ENCODE results near the gene DENND4A. TPM values are rescaled to one million over a fixed set of nuclear protein-coding genes. Genes with fewer than 3 reads are reported as not detected.
A peak's percentile ranks its signal among the peaks of the same experiment; 100 is the strongest.

DENND4A gene
- total RNA-seq, 1 experiment from 2014 or later: 62.4 TPM

DNA sequence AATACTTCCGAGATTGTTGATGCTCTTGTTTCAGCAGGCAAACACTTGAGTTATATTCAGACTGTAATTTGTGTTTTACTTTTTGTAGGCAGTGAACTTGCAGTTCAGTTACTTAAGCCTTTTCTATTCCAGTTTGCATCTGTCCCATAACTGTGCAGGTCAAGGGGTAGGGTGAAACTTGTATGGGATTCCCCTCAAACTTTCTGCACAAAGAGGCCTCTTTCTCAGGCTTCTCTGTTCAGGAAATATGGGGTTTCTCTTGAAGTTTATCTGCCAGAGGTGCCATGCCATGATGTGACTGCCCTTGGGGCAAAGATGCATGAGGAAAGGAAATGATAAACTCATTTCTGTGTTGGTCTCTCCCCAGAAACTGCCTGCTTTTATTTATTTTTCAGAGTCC, 103.6 kb downstream of the DENND4A start:
- Histone ChIP-seq H3K4me1 (ENCODE audit: low read length) (no peaks in the 10 kb centered on the region), H4K20me1 (ENCODE audit: insufficient read depth, low read depth, low read length) (no peaks in the 10 kb centered on the region), H2AFZ (ENCODE audit: low read length) (no peak overlapping the region), H3K4me2 (ENCODE audit: low read depth, low read length, poor library complexity, severe bottlenecking) (no peak overlapping the region), H3K36me3 (ENCODE audit: insufficient read depth, low read length) (peaks cover 64% of the 10 kb centered on the region), H3K27me3 (ENCODE audit: low read length) (no peaks in the 10 kb centered on the region), H3K9ac (ENCODE audit: low read length) (no peak overlapping the region), H3K4me3 (ENCODE audit: low read length) (no peak overlapping the region), H3K9me2 (replicated peaks; ENCODE audit: insufficient read depth, low read length) (no peaks in the 10 kb centered on the region), H3K9me3 (ENCODE audit: low read length) (no peaks in the 10 kb centered on the region), H3K27ac (ENCODE audit: low read length) (no peak overlapping the region), H3K79me2 (ENCODE audit: low read length) (no peaks in the 10 kb centered on the region)
- no peak for DNase-seq

DNA sequence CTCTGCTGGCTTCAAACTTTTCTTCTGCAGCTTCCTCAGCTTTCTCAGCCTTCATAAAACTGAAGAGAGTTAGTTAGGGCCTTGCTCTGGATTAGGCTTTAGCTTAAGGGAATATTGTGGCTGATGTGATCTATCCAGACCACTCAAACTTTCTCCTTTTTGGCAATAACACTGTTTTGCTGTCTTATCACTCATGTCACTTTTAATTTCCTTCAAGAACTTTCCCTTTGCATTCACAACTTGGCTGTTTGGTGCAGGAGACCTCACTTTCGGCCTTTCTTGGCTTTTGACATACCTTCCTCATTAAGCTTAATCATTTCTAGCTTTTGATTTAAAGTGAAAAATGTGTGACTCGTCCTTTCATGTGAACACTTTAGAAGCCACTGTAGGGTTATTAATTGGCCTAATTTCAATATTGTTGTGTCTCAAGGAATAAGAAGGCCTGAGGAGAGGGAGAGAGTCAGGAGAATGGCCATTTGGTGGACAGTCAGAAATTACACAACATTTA, 109.6 kb downstream of the DENND4A start:
- Histone ChIP-seq H3K27ac (ENCODE audit: low read length) (no peak overlapping the region), H3K4me2 (ENCODE audit: low read depth, low read length, poor library complexity, severe bottlenecking) (no peak overlapping the region), H3K4me3 (ENCODE audit: low read length) (no peak overlapping the region), H3K9me2 (replicated peaks; ENCODE audit: insufficient read depth, low read length) (no peaks in the 10 kb centered on the region), H3K27me3 (ENCODE audit: low read length) (no peaks in the 10 kb centered on the region), H2AFZ (ENCODE audit: low read length) (no peak overlapping the region), H3K9ac (ENCODE audit: low read length) (no peak overlapping the region), H3K9me3 (ENCODE audit: low read length) (no peaks in the 10 kb centered on the region), H4K20me1 (ENCODE audit: insufficient read depth, low read depth, low read length) (no peaks in the 10 kb centered on the region), H3K4me1 (ENCODE audit: low read length) (no peaks in the 10 kb centered on the region), H3K79me2 (ENCODE audit: low read length) (no peaks in the 10 kb centered on the region), H3K36me3 (ENCODE audit: insufficient read depth, low read length) (peaks cover 18% of the 10 kb centered on the region)
- DNase-seq: no peak

- Histone ChIP-seq H3K4me3 (ENCODE audit: low read length) (no peak overlapping the region), H3K9me2 (replicated peaks; ENCODE audit: insufficient read depth, low read length) (no peaks in the 10 kb centered on the region), H3K9me3 (ENCODE audit: low read length) (no peaks in the 10 kb centered on the region), H3K27me3 (ENCODE audit: low read length) (no peaks in the 10 kb centered on the region), H3K9ac (ENCODE audit: low read length) (no peak overlapping the region), H3K4me1 (ENCODE audit: low read length) (no peaks in the 10 kb centered on the region), H3K4me2 (ENCODE audit: low read depth, low read length, poor library complexity, severe bottlenecking) (no peak overlapping the region), H2AFZ (ENCODE audit: low read length) (no peak overlapping the region), H4K20me1 (ENCODE audit: insufficient read depth, low read depth, low read length) (no peaks in the 10 kb centered on the region), H3K36me3 (ENCODE audit: insufficient read depth, low read length) (peaks cover 1% of the 10 kb centered on the region; the same call in 1 of the 2 replicates), H3K27ac (ENCODE audit: low read length) (no peak overlapping the region), H3K79me2 (ENCODE audit: low read length) (no peaks in the 10 kb centered on the region)
- no peak for DNase-seq
Observed at GRCh38 chr15:65680544-65680943, 111.5 kb downstream of the DENND4A start.

DNA sequence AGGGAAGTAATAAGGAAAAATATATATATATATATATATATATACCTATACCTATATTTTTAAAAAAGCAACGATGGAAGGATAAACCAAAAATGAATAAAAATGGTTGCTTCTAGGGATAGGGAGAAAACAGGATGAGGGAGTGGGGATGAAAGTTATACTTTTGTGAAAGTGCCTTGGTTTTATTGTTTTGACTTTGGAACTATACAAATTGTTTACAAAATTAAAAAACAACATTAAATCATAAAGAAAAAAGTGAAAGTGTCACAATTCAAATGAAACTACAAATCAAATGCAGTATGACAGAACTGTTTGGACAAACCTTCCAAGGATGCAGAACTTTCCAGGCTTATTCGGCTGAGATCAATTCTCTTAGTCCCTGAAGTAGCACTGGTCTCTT, 116.0 kb downstream of the DENND4A start:
- Histone ChIP-seq H4K20me1 (ENCODE audit: insufficient read depth, low read depth, low read length) (no peaks in the 10 kb centered on the region), H3K9me2 (replicated peaks; ENCODE audit: insufficient read depth, low read length) (no peaks in the 10 kb centered on the region), H3K4me3 (ENCODE audit: low read length) (no peak overlapping the region), H3K9ac (ENCODE audit: low read length) (no peak overlapping the region), H3K27ac (ENCODE audit: low read length) (no peak overlapping the region), H2AFZ (ENCODE audit: low read length) (no peak overlapping the region), H3K4me1 (ENCODE audit: low read length) (no peaks in the 10 kb centered on the region; the same call in 1 of the 2 replicates), H3K36me3 (ENCODE audit: insufficient read depth, low read length) (peaks cover 18% of the 10 kb centered on the region; the same call in 1 of the 2 replicates), H3K27me3 (ENCODE audit: low read length) (no peaks in the 10 kb centered on the region), H3K79me2 (ENCODE audit: low read length) (no peaks in the 10 kb centered on the region), H3K4me2 (ENCODE audit: low read depth, low read length, poor library complexity, severe bottlenecking) (no peak overlapping the region), H3K9me3 (ENCODE audit: low read length) (no peaks in the 10 kb centered on the region)
- no peak for DNase-seq

DNA sequence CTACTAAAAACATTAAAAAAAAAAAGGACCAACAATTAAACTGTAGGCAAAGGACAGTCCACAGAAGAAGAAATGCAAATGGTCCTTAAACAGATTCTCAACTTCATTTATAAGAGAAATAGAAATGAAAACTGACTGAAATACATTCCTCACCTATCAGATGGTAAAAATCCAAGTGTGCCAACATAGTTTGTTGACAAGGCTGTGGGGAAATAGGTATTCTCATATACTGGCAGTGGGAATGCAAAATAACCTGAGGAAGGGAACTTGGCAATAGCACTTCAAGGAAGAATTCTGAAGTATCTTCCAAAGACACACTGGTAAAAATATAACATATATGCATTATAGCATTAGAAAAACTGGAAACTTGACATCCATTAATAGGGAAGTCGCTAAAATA, 116.5 kb downstream of the DENND4A start:
- Histone ChIP-seq H3K36me3 (ENCODE audit: insufficient read depth, low read length) (peaks cover 24% of the 10 kb centered on the region; the same call in 1 of the 2 replicates), H3K4me1 (ENCODE audit: low read length) (no peaks in the 10 kb centered on the region; the same call in 1 of the 2 replicates), H3K9me3 (ENCODE audit: low read length) (no peaks in the 10 kb centered on the region), H3K9me2 (replicated peaks; ENCODE audit: insufficient read depth, low read length) (no peaks in the 10 kb centered on the region), H3K4me3 (ENCODE audit: low read length) (no peak overlapping the region), H3K27me3 (ENCODE audit: low read length) (no peaks in the 10 kb centered on the region), H2AFZ (ENCODE audit: low read length) (no peak overlapping the region), H3K79me2 (ENCODE audit: low read length) (no peaks in the 10 kb centered on the region), H3K4me2 (ENCODE audit: low read depth, low read length, poor library complexity, severe bottlenecking) (no peak overlapping the region), H3K9ac (ENCODE audit: low read length) (no peak overlapping the region), H3K27ac (ENCODE audit: low read length) (no peak overlapping the region), H4K20me1 (ENCODE audit: insufficient read depth, low read depth, low read length) (no peaks in the 10 kb centered on the region)
- no peak for DNase-seq

DNA sequence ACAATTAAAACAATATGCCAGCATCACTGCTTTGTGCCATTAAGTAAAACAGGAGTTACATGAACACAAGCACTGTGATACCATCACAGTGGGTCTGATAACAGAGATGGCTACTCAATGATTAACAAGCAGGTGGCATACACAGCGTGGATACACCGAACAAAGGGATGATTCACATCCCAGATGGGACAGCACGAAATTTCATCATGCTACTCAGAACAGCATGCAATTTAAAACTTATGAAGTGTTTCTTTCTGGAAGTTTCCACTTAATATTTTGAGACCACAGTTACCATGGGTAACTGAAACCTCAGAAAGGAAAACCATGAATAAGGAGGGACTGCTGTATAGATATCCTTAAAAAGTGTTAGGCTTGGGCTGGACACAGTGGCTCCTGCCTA, 125.8 kb downstream of the DENND4A start:
- H3K79me2 ChIP-seq (ENCODE audit: low read length): no peaks in the 10 kb centered on the region; the same call in 1 of the 2 replicates
- H3K27ac ChIP-seq (ENCODE audit: low read length): no peak overlapping the region
- H3K27me3 ChIP-seq (ENCODE audit: low read length): no peaks in the 10 kb centered on the region
- no peaks in the 10 kb centered on the region for H3K9me3 ChIP-seq (ENCODE audit: low read length)
- H4K20me1 ChIP-seq (ENCODE audit: insufficient read depth, low read depth, low read length): no peaks in the 10 kb centered on the region
- H3K4me2 ChIP-seq (ENCODE audit: low read depth, low read length, poor library complexity, severe bottlenecking): no peak overlapping the region
- peaks cover 39% of the 10 kb centered on the region for H3K4me1 ChIP-seq (ENCODE audit: low read length)
- no peak overlapping the region for H3K9ac ChIP-seq (ENCODE audit: low read length)
- peaks cover 46% of the 10 kb centered on the region; the same call in 1 of the 2 replicates for H3K36me3 ChIP-seq (ENCODE audit: insufficient read depth, low read length)
- H3K9me2 ChIP-seq (replicated peaks; ENCODE audit: insufficient read depth, low read length): no peaks in the 10 kb centered on the region
- H2AFZ ChIP-seq (ENCODE audit: low read length): no peak overlapping the region
- H3K4me3 ChIP-seq (ENCODE audit: low read length): no peak overlapping the region
- DNase-seq: no peak

DNA sequence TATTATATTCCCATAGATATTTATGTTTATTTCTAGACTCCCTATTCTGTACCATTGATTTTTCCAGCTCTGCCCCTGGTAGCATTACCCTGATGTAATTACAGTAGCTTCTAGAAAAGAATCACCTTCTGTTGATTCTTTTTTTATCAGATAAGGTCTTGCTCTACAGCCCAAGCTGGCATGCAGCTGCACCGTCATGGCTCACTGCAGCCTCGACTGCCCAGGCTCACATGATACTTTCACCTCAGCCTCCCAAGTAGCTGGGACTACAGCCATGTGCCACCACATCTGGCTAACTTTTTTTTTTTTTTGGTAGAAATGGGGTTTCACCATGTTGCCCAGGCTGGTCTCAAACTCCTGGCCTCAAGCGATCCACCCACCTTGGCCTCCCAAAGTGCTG, 128.6 kb downstream of the DENND4A start:
- Histone ChIP-seq H3K27ac (ENCODE audit: low read length) (peak overlapping the region; percentile 84), H3K36me3 (ENCODE audit: insufficient read depth, low read length) (peaks cover 20% of the 10 kb centered on the region; the same call in 1 of the 2 replicates), H3K9ac (ENCODE audit: low read length) (no peak overlapping the region), H4K20me1 (ENCODE audit: insufficient read depth, low read depth, low read length) (no peaks in the 10 kb centered on the region), H3K27me3 (ENCODE audit: low read length) (no peaks in the 10 kb centered on the region), H3K4me2 (ENCODE audit: low read depth, low read length, poor library complexity, severe bottlenecking) (peak overlapping the region; percentile 10), H2AFZ (ENCODE audit: low read length) (no peak overlapping the region), H3K9me2 (replicated peaks; ENCODE audit: insufficient read depth, low read length) (no peaks in the 10 kb centered on the region), H3K4me3 (ENCODE audit: low read length) (no peak overlapping the region), H3K9me3 (ENCODE audit: low read length) (no peaks in the 10 kb centered on the region), H3K79me2 (ENCODE audit: low read length) (no peaks in the 10 kb centered on the region; the same call in 1 of the 2 replicates), H3K4me1 (ENCODE audit: low read length) (peaks cover 39% of the 10 kb centered on the region)
- peak; percentile 87 for DNase-seq

DNA sequence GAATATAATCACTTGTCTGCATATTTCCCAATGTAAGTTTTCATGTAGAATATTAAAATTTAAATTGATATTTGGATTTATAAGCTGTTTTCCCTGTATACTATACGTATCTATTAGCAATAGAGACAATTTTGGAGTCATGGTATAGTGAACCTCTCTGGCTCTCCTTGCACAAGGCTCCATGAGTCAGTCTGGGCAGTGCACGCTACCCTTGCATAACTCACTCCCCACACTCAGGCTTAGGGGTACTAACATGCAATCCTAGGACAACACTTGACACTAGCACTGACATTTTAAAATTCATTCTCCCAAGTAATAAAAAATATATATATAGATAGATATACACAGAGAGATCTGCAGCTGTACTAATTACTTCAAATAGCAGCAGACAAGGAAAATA, 131.2 kb downstream of the DENND4A start:
- Histone ChIP-seq H3K79me2 (ENCODE audit: low read length) (no peaks in the 10 kb centered on the region; the same call in 1 of the 2 replicates), H3K9ac (ENCODE audit: low read length) (no peak overlapping the region), H3K4me1 (ENCODE audit: low read length) (peaks cover 39% of the 10 kb centered on the region), H3K9me2 (replicated peaks; ENCODE audit: insufficient read depth, low read length) (no peaks in the 10 kb centered on the region), H3K4me2 (ENCODE audit: low read depth, low read length, poor library complexity, severe bottlenecking) (no peak overlapping the region), H3K27ac (ENCODE audit: low read length) (peak overlapping the region; percentile 84; the same call in 1 of the 2 replicates), H3K27me3 (ENCODE audit: low read length) (no peaks in the 10 kb centered on the region), H2AFZ (ENCODE audit: low read length) (no peak overlapping the region), H3K36me3 (ENCODE audit: insufficient read depth, low read length) (peaks cover 21% of the 10 kb centered on the region; the same call in 1 of the 2 replicates), H3K9me3 (ENCODE audit: low read length) (no peaks in the 10 kb centered on the region), H3K4me3 (ENCODE audit: low read length) (no peak overlapping the region), H4K20me1 (ENCODE audit: insufficient read depth, low read depth, low read length) (no peaks in the 10 kb centered on the region)
- DNase-seq: no peak
